Astrocyte of the spinal cord (primary cell): ENCODE data around the gene CLIP4.

ENCODE experiments used
- DNase-seq: peaks from one replicate; pipeline ENCODE4 v3.0.0; 2011; ENCODE audit warnings: low read depth, low spot score
- H3K4me3 ChIP-seq: 2 replicates; pipeline ENCODE4 v1.5.1; 2011; ENCODE audit warnings: low read depth, mild to moderate bottlenecking, low read length, moderate library complexity
- CTCF ChIP-seq: IDR thresholded peaks from 2 replicates; pipeline ENCODE4 v1.5.1; 2012; ENCODE audit warnings: low read depth, mild to moderate bottlenecking, low read length, inconsistent platforms
- in situ Hi-C: cut with HindIII; loops from 2 replicates; pipeline ENCODE4 v1.10.0; 2017; ENCODE audit warnings: low sequenced_read_pairs

The CLIP4 gene

GRCh38 chr2:29110916-29111535, 4.2 kb upstream of the CLIP4 start:
- no peak overlapping the region for H3K4me3 ChIP-seq
- in situ Hi-C loops: no loop called here
- DNase-seq: peak; percentile 24
- no peak for TF ChIP-seq CTCF

GRCh38 chr2:29112379-29112778, 2.8 kb upstream of the CLIP4 start:
- in situ Hi-C loops: no loop called here
- no peak for DNase-seq
- no peak for TF ChIP-seq CTCF

GRCh38 chr2:29113027-29113686, 2.1 kb upstream of the CLIP4 start:
- in situ Hi-C loops: no loop called here

More at GRCh38 chr2:29112379-29112778, 2.8 kb upstream of the CLIP4 start:
- no peak overlapping the region for H3K4me3 ChIP-seq

GRCh38 chr2:29113891-29114321, 1.3 kb upstream of the CLIP4 start:
- in situ Hi-C loops: no loop called here
- no peak for TF ChIP-seq CTCF
- no peak overlapping the region for H3K4me3 ChIP-seq
- peak; percentile 61 for DNase-seq

More at GRCh38 chr2:29113027-29113686, 2.1 kb upstream of the CLIP4 start:
- no peak overlapping the region for H3K4me3 ChIP-seq
- peak; percentile 42 for DNase-seq
- TF ChIP-seq CTCF: no peak

DNA sequence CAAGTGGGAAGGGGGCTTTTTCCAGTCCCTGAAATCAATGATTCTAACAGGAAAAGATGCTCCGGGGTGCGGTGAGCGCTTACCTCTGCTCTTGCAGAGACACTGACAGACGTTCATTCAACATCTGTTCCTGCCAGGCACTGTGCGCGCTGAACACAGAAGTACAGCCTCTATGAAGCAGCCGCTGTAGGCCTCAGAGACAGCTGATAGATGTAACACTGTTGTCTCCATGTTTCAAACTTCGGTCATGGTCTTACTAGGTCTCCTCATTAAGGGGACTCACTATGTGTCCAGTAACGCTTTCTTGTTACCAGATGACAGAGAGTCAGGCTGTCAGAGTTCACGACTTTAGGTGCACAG, 649 bp upstream of the CLIP4 start:
- no peak for TF ChIP-seq CTCF
- no peak for DNase-seq
- H3K4me3 ChIP-seq: no peak overlapping the region
- in situ Hi-C loops: no loop called here

DNA sequence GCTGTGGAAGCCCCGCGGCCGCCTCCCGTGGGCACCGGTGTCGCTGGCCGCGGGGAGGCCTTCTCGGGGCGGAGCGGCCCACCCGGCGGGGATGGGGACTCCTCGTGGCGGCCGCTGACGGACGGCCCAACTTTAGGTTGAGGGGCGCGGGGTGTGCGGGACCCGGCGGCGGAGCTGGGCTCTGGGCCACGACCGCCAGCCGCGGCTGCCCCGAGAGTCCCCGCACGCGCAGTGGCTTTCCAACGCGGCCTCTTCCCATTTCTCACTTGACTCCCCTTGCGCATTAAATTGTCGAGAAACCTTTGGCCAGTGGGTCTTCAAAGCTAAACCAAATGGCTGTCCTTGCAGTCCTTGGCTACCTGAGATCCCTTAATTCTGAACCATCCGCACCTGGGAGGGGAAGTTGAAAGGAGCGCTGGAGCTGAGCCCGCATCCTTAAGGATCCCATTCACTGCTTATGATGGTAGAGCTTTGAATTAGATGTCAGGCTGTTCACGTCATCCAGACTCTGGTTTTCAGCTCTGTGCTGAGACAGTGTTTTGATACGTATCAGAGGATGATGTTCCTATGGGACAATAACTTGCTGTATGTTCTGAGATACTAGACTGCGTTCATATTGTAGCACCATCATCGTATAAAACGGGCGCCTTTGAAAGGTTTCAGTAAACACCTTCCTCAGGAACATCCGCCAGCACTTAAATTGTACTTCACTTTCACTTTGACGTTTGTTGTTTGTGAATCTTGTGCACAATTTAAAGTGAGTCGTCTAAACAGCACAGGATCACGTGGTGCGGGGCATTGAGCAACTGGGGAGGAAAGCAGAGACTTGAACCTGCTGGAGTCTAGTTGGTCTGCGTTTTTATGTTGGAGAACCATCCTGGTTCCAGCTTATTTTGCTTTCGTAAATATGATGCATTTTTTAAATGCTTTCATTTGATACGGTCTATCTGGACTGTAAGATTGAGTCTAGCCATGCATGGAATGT, 874 bp downstream of the CLIP4 start:
- TF ChIP-seq CTCF: no peak
- peak overlapping the region; percentile 64 for H3K4me3 ChIP-seq
- peak; percentile 74 for DNase-seq
- in situ Hi-C loops: no loop called here
